GM12801 (cell line): ENCODE results near the gene TTC36.

ENCODE experiments used
- CTCF ChIP-seq: IDR thresholded peaks from one replicate; pipeline ENCODE4 v1.5.1; 2011; ENCODE audit warnings: control low read depth; ENCODE audit not compliant: insufficient read length; ENCODE audit errors: extremely low read depth

Gene TTC36

GRCh38 chr11:118527109-118527508 lies at the start of gene TTC36:
TTC36 (plus strand) TSS chr11:118527474; CDS start chr11:118527495, 21 bp downstream.
- no peak for TF ChIP-seq CTCF

GRCh38 chr11:118484405-118484804 lies 42.9 kb upstream of the TTC36 start:
- TF ChIP-seq CTCF, result no peak

GRCh38 chr11:118485273-118485672 lies 42.0 kb upstream of the TTC36 start:
- TF ChIP-seq CTCF, result no peak

GRCh38 chr11:118488480-118489109 lies 38.7 kb upstream of the TTC36 start:
- TF ChIP-seq CTCF, result no peak

- no peak for TF ChIP-seq CTCF
Observed at GRCh38 chr11:118491041-118491440, 36.2 kb upstream of the TTC36 start.

GRCh38 chr11:118497831-118498230 lies 29.4 kb upstream of the TTC36 start:
- no peak for TF ChIP-seq CTCF

GRCh38 chr11:118503216-118503615 lies 24.1 kb upstream of the TTC36 start:
- no peak for TF ChIP-seq CTCF

GRCh38 chr11:118511601-118512000 lies 15.7 kb upstream of the TTC36 start:
- TF ChIP-seq CTCF, result no peak
